ENCODE data around the gene KLHL41.

KLHL41 gene

DNA sequence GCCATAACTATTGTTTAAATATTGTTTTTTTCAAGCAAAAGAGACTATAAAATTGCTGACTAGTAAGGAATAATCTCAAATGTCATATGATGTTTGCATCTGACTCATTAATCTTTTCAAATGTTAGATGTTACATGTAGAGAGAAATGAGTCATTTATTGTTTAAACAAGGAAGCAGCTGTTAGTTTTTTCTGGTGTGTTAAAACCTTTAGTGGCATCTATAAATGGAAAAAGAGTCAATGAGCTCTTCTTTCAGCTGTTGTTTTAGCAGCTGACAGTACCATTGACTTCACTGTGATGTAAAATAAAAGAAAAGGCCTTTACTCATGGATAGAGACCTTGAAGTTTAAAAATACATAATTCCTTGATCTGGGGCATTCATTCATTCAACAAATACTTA is 1.8 kb upstream of the KLHL41 start:
- H2BK120ac ChIP-seq (ENCODE audit: low read depth, low read length): no peak overlapping the region
- H3K4me3 ChIP-seq (ENCODE audit: low read length in 2 of 2): no peak overlapping the region
- H3K9ac ChIP-seq (ENCODE audit: low read depth, low read length, poor library complexity): no peak overlapping the region
- H2AK5ac ChIP-seq (ENCODE audit: low read depth, low read length): no peak overlapping the region
- H2BK12ac ChIP-seq (ENCODE audit: low read length): no peak overlapping the region
- no peak overlapping the region for H3K18ac ChIP-seq (ENCODE audit: low read length)
- H3K9me3 ChIP-seq (replicated peaks in 1 of 2; ENCODE audit: control insufficient read depth in 2 of 2, insufficient read depth in 1 of 2, low read depth in 1 of 2, low read length in 2 of 2): no peaks in the 10 kb centered on the region
- H3K14ac ChIP-seq (ENCODE audit: low read length): no peak overlapping the region
- no peak overlapping the region for H4K91ac ChIP-seq (ENCODE audit: low read depth, low read length, poor library complexity)
- H3K4me1 ChIP-seq (ENCODE audit: control insufficient read depth in 2 of 2, insufficient read depth in 1 of 2, low read depth in 1 of 2, low read length in 2 of 2): peaks cover 3 to 8% of the 10 kb centered on the region in 2 donors
- H3K79me1 ChIP-seq (ENCODE audit: low read depth, low read length): no peaks in the 10 kb centered on the region
- no peak overlapping the region for H2BK15ac ChIP-seq (ENCODE audit: low read length)
- H3K27me3 ChIP-seq (ENCODE audit: control insufficient read depth in 3 of 3, insufficient read depth in 3 of 3, low read depth in 1 of 3, low read length in 3 of 3): no peaks in the 10 kb centered on the region
- no peak overlapping the region for H4K8ac ChIP-seq (ENCODE audit: low read depth, low read length)
- no peak overlapping the region for H3K4me2 ChIP-seq (ENCODE audit: insufficient read depth, low read length, poor library complexity, severe bottlenecking)
- H3K27ac ChIP-seq (replicated peaks; ENCODE audit: low read length): no peak overlapping the region
- no peak overlapping the region for H3K23ac ChIP-seq (ENCODE audit: low read depth, low read length, poor library complexity)
- no peak overlapping the region for H2BK5ac ChIP-seq (ENCODE audit: low read length)
- H2AFZ ChIP-seq (ENCODE audit: low read length): no peak overlapping the region
- no peaks in the 10 kb centered on the region for H3K36me3 ChIP-seq (replicated peaks in 1 of 2; ENCODE audit: control insufficient read depth in 2 of 2, insufficient read depth in 2 of 2, low read length in 2 of 2)
- H3K4ac ChIP-seq (ENCODE audit: low read length): no peak overlapping the region
- no peak for DNase-seq (ENCODE audit: low spot score)

DNA sequence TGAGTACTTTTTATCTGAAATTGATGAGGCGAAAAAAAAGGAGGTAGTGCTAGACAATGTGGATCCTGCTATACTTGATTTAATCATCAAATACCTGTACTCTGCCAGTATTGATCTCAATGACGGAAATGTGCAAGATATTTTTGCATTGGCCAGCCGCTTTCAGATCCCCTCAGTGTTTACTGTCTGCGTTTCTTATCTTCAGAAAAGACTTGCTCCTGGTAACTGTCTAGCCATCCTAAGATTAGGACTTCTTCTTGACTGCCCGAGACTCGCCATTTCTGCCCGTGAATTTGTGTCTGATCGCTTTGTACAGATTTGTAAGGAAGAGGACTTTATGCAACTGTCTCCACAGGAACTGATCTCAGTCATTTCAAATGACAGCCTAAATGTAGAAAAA is 453 bp downstream of the KLHL41 start:
- Histone ChIP-seq H3K27me3 (ENCODE audit: control insufficient read depth in 3 of 3, insufficient read depth in 3 of 3, low read depth in 1 of 3, low read length in 3 of 3) (no peaks in the 10 kb centered on the region), H3K79me1 (ENCODE audit: low read depth, low read length) (no peaks in the 10 kb centered on the region), H3K4me1 (ENCODE audit: control insufficient read depth in 2 of 2, insufficient read depth in 1 of 2, low read depth in 1 of 2, low read length in 2 of 2) (peaks cover 3 to 15% of the 10 kb centered on the region in 2 donors), H2BK12ac (ENCODE audit: low read length) (no peak overlapping the region), H3K9ac (ENCODE audit: low read depth, low read length, poor library complexity) (no peak overlapping the region), H2AFZ (ENCODE audit: low read length) (peak overlapping the region; percentile 31), H3K4me2 (ENCODE audit: insufficient read depth, low read length, poor library complexity, severe bottlenecking) (no peak overlapping the region), H3K18ac (ENCODE audit: low read length) (no peak overlapping the region), H3K14ac (ENCODE audit: low read length) (no peak overlapping the region), H3K36me3 (replicated peaks in 1 of 2; ENCODE audit: control insufficient read depth in 2 of 2, insufficient read depth in 2 of 2, low read length in 2 of 2) (no peaks in the 10 kb centered on the region), H4K8ac (ENCODE audit: low read depth, low read length) (no peak overlapping the region), H2AK5ac (ENCODE audit: low read depth, low read length) (no peak overlapping the region), H3K23ac (ENCODE audit: low read depth, low read length, poor library complexity) (no peak overlapping the region), H2BK15ac (ENCODE audit: low read length) (no peak overlapping the region), H2BK120ac (ENCODE audit: low read depth, low read length) (no peak overlapping the region), H3K27ac (replicated peaks; ENCODE audit: low read length) (no peak overlapping the region), H3K9me3 (replicated peaks in 1 of 2; ENCODE audit: control insufficient read depth in 2 of 2, insufficient read depth in 1 of 2, low read depth in 1 of 2, low read length in 2 of 2) (no peaks in the 10 kb centered on the region), H3K4me3 (ENCODE audit: low read length in 2 of 2) (no peak overlapping the region), H3K4ac (ENCODE audit: low read length) (no peak overlapping the region), H2BK5ac (ENCODE audit: low read length) (no peak overlapping the region), H4K91ac (ENCODE audit: low read depth, low read length, poor library complexity) (no peak overlapping the region)
- DNase-seq (ENCODE audit: low spot score): no peak
- whole genome bisulfite sequencing, 2 donors (ENCODE audit: extremely low coverage in 2 of 2, insufficient read length in 2 of 2, insufficient replicate concordance in 1 of 2): no CpG with 5 or more reads among the region's 8 CpGs

DNA sequence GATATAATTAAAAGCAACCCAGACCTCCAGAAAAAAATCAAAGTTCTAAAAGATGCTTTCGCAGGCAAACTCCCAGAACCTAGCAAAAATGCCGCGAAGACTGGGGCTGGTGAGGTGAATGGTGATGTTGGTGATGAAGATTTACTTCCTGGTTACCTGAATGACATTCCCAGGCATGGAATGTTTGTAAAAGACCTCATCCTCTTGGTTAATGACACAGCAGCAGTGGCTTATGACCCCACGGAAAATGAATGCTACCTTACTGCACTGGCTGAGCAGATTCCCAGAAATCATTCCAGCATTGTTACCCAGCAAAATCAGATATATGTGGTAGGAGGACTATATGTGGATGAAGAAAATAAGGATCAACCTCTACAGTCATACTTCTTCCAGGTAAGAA is 994 bp downstream of the KLHL41 start:
- DNase-seq (ENCODE audit: low spot score): no peak
- H3K27ac ChIP-seq (replicated peaks; ENCODE audit: low read length): no peak overlapping the region
- no CpG with 5 or more reads among the region's 4 CpGs for WGBS, 2 donors (ENCODE audit: extremely low coverage in 2 of 2, insufficient read length in 2 of 2, insufficient replicate concordance in 1 of 2)

DNA sequence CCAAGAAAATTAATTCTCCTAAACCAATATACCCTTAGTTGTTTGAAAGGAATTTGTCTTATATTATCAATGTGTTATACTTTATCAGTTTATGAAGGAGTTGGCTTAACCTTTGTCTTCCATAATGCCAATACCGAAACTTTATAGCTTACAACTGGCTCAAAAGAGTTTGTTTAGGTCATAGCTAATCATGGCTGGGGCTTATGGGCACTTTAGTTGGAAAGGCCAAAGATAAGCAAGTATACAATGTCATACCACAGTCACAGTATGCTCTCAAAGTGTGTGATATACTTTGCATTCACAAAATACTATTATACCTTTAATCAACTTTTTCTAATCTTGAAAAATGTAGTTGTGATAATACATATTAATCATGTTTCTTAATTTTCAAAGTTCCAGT is 2.3 kb downstream of the KLHL41 start:
- Histone ChIP-seq H2BK15ac (ENCODE audit: low read length) (no peak overlapping the region), H3K9me3 (replicated peaks in 1 of 2; ENCODE audit: control insufficient read depth in 2 of 2, insufficient read depth in 1 of 2, low read depth in 1 of 2, low read length in 2 of 2) (no peaks in the 10 kb centered on the region), H3K4ac (ENCODE audit: low read length) (no peak overlapping the region), H2AK5ac (ENCODE audit: low read depth, low read length) (no peak overlapping the region), H2BK120ac (ENCODE audit: low read depth, low read length) (no peak overlapping the region), H3K4me3 (ENCODE audit: low read length in 2 of 2) (no peak overlapping the region), H3K23ac (ENCODE audit: low read depth, low read length, poor library complexity) (no peak overlapping the region), H3K4me1 (ENCODE audit: control insufficient read depth in 2 of 2, insufficient read depth in 1 of 2, low read depth in 1 of 2, low read length in 2 of 2) (peaks cover 3 to 15% of the 10 kb centered on the region in 2 donors), H2BK5ac (ENCODE audit: low read length) (no peak overlapping the region), H3K14ac (ENCODE audit: low read length) (no peak overlapping the region), H3K27ac (replicated peaks; ENCODE audit: low read length) (no peak overlapping the region), H3K4me2 (ENCODE audit: insufficient read depth, low read length, poor library complexity, severe bottlenecking) (no peak overlapping the region), H3K79me1 (ENCODE audit: low read depth, low read length) (no peaks in the 10 kb centered on the region), H3K9ac (ENCODE audit: low read depth, low read length, poor library complexity) (no peak overlapping the region), H2AFZ (ENCODE audit: low read length) (no peak overlapping the region), H3K27me3 (ENCODE audit: control insufficient read depth in 3 of 3, insufficient read depth in 3 of 3, low read depth in 1 of 3, low read length in 3 of 3) (no peaks in the 10 kb centered on the region), H3K18ac (ENCODE audit: low read length) (no peak overlapping the region), H3K36me3 (replicated peaks in 1 of 2; ENCODE audit: control insufficient read depth in 2 of 2, insufficient read depth in 2 of 2, low read length in 2 of 2) (no peaks in the 10 kb centered on the region), H4K8ac (ENCODE audit: low read depth, low read length) (no peak overlapping the region), H2BK12ac (ENCODE audit: low read length) (no peak overlapping the region), H4K91ac (ENCODE audit: low read depth, low read length, poor library complexity) (no peak overlapping the region)
- WGBS, 2 donors (ENCODE audit: extremely low coverage in 2 of 2, insufficient read length in 2 of 2, insufficient replicate concordance in 1 of 2): no CpG with 5 or more reads among the region's 1 CpG
- DNase-seq (ENCODE audit: low spot score): no peak

More for the DNA sequence above, 994 bp downstream of the KLHL41 start:
- Histone ChIP-seq H2BK120ac (ENCODE audit: low read depth, low read length) (no peak overlapping the region), H2AFZ (ENCODE audit: low read length) (no peak overlapping the region), H2AK5ac (ENCODE audit: low read depth, low read length) (no peak overlapping the region), H3K4me3 (ENCODE audit: low read length in 2 of 2) (no peak overlapping the region), H3K36me3 (replicated peaks in 1 of 2; ENCODE audit: control insufficient read depth in 2 of 2, insufficient read depth in 2 of 2, low read length in 2 of 2) (no peaks in the 10 kb centered on the region), H3K18ac (ENCODE audit: low read length) (no peak overlapping the region), H3K9me3 (replicated peaks in 1 of 2; ENCODE audit: control insufficient read depth in 2 of 2, insufficient read depth in 1 of 2, low read depth in 1 of 2, low read length in 2 of 2) (no peaks in the 10 kb centered on the region), H3K79me1 (ENCODE audit: low read depth, low read length) (no peaks in the 10 kb centered on the region), H3K4ac (ENCODE audit: low read length) (no peak overlapping the region), H3K4me1 (ENCODE audit: control insufficient read depth in 2 of 2, insufficient read depth in 1 of 2, low read depth in 1 of 2, low read length in 2 of 2) (peaks cover 3 to 15% of the 10 kb centered on the region in 2 donors), H3K23ac (ENCODE audit: low read depth, low read length, poor library complexity) (no peak overlapping the region), H2BK15ac (ENCODE audit: low read length) (no peak overlapping the region), H2BK12ac (ENCODE audit: low read length) (no peak overlapping the region), H3K4me2 (ENCODE audit: insufficient read depth, low read length, poor library complexity, severe bottlenecking) (no peak overlapping the region), H3K14ac (ENCODE audit: low read length) (no peak overlapping the region), H4K91ac (ENCODE audit: low read depth, low read length, poor library complexity) (no peak overlapping the region), H2BK5ac (ENCODE audit: low read length) (no peak overlapping the region), H3K27me3 (ENCODE audit: control insufficient read depth in 3 of 3, insufficient read depth in 3 of 3, low read depth in 1 of 3, low read length in 3 of 3) (no peaks in the 10 kb centered on the region), H3K9ac (ENCODE audit: low read depth, low read length, poor library complexity) (no peak overlapping the region), H4K8ac (ENCODE audit: low read depth, low read length) (no peak overlapping the region)
